Retinal pigment epithelial cell (primary cell): ENCODE measurements around the gene PCOLCE2.

Experiments used
- DNase-seq: peaks from one replicate; pipeline ENCODE4 v3.0.0-alpha.2; 2010; ENCODE audit warnings: low read depth
- H3K4me3 ChIP-seq: 2 replicates; pipeline ENCODE4 v1.5.1; 2011; ENCODE audit warnings: mild to moderate bottlenecking, low read length, control low read depth, moderate library complexity
- TF ChIP-seq, protein P1 (sequence below): conservative IDR thresholded peaks from 2 replicates; pipeline ENCODE4 v1.5.1; 2011; ENCODE audit warnings: low read depth, low read length, control low read depth, inconsistent platforms

PCOLCE2 gene, protein sequence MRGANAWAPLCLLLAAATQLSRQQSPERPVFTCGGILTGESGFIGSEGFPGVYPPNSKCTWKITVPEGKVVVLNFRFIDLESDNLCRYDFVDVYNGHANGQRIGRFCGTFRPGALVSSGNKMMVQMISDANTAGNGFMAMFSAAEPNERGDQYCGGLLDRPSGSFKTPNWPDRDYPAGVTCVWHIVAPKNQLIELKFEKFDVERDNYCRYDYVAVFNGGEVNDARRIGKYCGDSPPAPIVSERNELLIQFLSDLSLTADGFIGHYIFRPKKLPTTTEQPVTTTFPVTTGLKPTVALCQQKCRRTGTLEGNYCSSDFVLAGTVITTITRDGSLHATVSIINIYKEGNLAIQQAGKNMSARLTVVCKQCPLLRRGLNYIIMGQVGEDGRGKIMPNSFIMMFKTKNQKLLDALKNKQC

DNA sequence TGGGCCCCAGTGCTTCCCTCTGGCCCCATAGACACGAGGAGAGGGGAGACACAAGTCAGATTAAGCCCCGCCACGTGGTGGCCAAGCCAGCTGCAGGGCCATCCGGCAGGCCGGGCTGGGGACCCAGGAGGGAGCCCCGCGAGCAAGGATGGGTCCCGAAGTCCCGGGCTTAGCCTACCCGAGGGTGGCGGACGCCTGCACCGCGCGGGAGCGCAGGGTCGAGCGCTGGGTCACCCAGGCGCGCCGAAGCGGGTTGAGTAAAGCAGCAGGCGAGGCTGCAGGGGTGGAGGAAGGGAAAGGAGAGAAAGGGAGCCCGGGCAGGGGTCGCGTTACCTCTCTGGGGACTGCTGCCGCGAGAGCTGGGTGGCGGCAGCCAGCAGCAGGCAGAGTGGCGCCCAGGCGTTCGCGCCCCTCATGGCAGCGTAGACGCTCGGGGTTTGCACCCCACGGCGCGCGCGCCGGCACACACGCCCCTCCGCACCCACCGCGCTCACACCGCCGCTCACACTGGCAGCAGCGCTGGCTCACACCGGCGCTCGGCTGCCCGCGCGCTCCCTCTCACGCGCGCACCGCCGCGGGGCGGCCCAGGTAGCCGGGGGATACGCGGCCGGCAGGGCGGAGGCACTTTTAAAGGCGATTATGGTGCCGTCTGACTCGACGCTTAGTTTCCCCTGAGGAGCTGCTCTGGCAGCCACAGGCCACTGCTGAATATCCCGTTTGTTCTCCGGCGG lies at the start of gene PCOLCE2:
PCOLCE2 (minus strand) TSS at position 603 of the 731 bp plus-strand sequence; CDS start at position 416, 187 bp downstream.
- peak within 1 kb of the TSS; percentile 60 for H3K4me3 ChIP-seq
- no peak for DNase-seq
- TF ChIP-seq, protein P1, sequence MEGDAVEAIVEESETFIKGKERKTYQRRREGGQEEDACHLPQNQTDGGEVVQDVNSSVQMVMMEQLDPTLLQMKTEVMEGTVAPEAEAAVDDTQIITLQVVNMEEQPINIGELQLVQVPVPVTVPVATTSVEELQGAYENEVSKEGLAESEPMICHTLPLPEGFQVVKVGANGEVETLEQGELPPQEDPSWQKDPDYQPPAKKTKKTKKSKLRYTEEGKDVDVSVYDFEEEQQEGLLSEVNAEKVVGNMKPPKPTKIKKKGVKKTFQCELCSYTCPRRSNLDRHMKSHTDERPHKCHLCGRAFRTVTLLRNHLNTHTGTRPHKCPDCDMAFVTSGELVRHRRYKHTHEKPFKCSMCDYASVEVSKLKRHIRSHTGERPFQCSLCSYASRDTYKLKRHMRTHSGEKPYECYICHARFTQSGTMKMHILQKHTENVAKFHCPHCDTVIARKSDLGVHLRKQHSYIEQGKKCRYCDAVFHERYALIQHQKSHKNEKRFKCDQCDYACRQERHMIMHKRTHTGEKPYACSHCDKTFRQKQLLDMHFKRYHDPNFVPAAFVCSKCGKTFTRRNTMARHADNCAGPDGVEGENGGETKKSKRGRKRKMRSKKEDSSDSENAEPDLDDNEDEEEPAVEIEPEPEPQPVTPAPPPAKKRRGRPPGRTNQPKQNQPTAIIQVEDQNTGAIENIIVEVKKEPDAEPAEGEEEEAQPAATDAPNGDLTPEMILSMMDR = peak; percentile 0

DNA sequence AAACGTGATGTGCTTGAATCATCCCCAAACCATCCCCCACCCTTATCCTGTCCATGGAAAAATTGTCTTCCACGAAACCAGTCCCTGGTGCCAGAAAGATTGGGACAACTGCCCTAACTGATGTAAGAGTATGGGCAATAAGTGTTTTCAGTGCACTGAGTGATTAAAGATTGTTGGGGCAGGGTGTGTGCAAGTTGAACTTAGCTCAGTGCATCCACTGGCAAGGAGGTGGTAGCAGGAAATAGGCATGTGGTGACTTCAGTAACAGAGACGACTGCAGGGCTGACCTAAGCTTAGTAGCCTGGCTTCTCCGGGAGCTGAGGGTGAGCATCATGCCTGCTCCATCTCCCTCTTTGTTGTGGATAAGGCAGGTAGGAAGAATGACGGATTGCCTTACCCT lies 47.1 kb upstream of the PCOLCE2 start:
- DNase-seq = no peak
- H3K4me3 ChIP-seq = no peak overlapping the region
- TF ChIP-seq, protein P1 = no peak

DNA sequence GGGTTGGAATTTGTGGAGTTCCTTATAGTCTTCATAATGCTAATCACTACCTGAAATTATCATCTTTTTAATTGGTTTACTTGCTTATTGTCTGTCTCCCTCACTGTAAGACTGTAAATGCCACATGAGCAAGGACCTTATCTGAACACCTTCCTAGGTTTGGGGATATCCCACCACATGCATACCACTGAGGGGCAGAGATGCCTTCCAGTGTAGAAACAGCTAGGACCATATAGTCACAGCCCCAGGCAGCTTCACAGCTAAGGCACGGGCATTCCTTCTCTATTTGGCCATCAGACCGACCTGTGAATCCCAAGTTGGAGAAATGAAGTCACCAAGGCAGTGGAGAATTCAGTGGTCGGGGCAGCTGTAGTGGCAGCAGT lies 46.0 kb upstream of the PCOLCE2 start:
- TF ChIP-seq, protein P1 = no peak

DNA sequence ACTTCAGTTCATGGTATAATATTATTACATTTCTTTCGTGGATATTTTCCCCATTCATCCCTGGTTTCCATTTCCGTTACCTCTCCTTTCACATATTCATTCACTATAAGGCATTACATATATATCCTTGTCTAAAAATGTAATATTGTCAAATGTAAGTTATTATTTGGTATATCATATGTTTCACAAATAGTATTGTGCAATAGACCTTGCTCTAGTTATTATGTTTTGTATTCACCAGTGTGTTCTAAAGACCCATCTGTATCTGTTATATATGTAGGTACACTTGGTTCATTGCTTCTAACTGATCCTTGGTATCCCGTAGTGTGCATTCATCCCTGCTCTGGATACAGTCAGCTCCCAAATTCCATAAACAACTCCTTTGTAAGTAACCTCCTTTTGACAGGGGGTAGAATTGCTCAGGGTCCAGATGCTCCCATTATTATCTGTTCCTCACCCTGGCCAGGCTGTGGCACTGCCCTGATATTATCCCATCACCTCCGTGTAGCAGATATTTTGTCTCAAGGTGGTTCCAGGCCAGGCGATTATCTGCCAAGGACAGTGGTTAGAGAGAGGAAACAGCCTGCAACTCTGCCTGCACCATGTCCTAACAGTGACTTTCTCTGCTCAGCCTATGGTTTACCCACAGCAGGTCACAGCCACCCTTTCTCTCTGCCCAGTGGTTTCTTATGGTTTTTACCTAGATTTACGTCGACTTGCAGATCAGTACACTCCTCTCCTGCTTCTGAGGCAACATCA lies 45.4 kb upstream of the PCOLCE2 start:
- TF ChIP-seq, protein P1 = no peak
- H3K4me3 ChIP-seq = no peak overlapping the region
- no peak for DNase-seq

More for the DNA sequence above, 46.0 kb upstream of the PCOLCE2 start:
- DNase-seq = no peak
- H3K4me3 ChIP-seq = no peak overlapping the region

DNA sequence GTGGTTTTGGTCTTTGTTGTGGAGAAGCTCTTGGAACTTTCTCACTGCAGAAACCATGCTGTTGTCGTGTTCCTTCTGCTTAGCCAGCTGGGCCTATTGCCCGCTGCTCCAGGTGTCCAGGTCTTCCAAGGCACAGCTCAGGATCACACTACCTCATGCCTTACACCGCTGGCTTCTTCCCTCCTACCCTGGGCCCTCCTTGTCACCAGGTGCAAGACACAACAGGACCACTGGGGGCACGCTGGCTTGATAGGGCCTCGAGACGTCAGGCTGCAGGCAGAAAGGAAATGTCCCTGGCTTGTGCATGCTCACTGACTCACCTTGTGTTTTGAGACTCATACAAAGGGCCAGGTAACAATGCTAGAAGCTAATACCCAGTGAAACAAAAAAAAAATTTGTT lies 42.3 kb upstream of the PCOLCE2 start:
- no peak overlapping the region for H3K4me3 ChIP-seq
- TF ChIP-seq, protein P1 = peak; percentile 19
- DNase-seq = no peak

DNA sequence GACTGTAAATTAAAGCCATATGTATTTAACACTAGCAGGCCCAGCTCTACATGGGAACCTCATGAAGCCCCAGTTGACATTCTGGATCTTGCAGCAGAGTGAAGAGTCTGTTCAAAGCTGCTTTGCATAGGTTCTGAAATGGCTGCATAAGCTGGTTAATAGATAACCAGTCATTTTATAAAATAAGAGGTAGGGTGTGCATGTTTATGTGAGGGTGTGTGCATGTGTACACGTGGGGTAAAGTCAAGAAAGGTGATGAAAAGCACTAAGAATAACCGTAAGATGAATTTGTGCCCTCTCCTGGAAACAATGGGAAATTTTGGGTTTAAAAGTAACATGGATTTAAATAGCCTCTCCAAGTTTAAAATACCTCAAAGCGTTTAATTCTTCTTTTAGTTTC lies 41.6 kb upstream of the PCOLCE2 start:
- TF ChIP-seq, protein P1 = peak; percentile 20
- no peak for DNase-seq
- H3K4me3 ChIP-seq = no peak overlapping the region
